Parathyroid adenoma (tissue), 2 donors: ENCODE measurements around the gene CENPC.
A peak's percentile ranks its signal among the peaks of the same experiment; 100 is the strongest.

Experiments used
- H2AFZ ChIP-seq: fragments of 300-600 bp; sonication (generic); one replicate; pipeline ENCODE4 v1.7.0; 2017; ENCODE audit warnings: antibody characterized with exemption, mild to moderate bottlenecking
- H3K27ac ChIP-seq: fragments of 300-600 bp; sonication (generic); one replicate; pipeline ENCODE4 v1.7.0; 2017
- H3K27me3 ChIP-seq: fragments of 300-600 bp; sonication (generic); one replicate; pipeline ENCODE4 v1.7.0; 2017; ENCODE audit warnings: low read length; ENCODE audit not compliant: control insufficient read depth, insufficient read depth
- H3K36me3 ChIP-seq: fragments of 300-600 bp; sonication (generic); one replicate; pipeline ENCODE4 v1.7.0; 2017; ENCODE audit warnings: low read length; ENCODE audit not compliant: control insufficient read depth, insufficient read depth
- H3K4me1 ChIP-seq: fragments of 300-600 bp; sonication (generic); one replicate; pipeline ENCODE4 v1.7.0; 2017; ENCODE audit warnings: control low read depth
- H3K4me2 ChIP-seq: fragments of 300-600 bp; sonication (generic); one replicate; pipeline ENCODE4 v1.7.0; 2017; ENCODE audit warnings: low read length
- H3K4me3 ChIP-seq: fragments of 300-600 bp; sonication (generic); one replicate; pipeline ENCODE4 v1.7.0; 2017; ENCODE audit warnings: low read depth, low read length
- H3K79me2 ChIP-seq: fragments of 300-600 bp; sonication (generic); one replicate; pipeline ENCODE4 v1.7.0; 2017; ENCODE audit warnings: control low read depth
- H3K9ac ChIP-seq: fragments of 300-600 bp; sonication (generic); one replicate; pipeline ENCODE4 v1.7.0; 2017; ENCODE audit warnings: mild to moderate bottlenecking
- H3K9me3 ChIP-seq: fragments of 300-600 bp; sonication (generic); one replicate; pipeline ENCODE4 v1.7.0; 2017; ENCODE audit warnings: low read length; ENCODE audit not compliant: control insufficient read depth
- TF ChIP-seq, protein P1 (sequence below): fragments of 300-600 bp; sonication (generic); IDR thresholded peaks from one replicate; pipeline ENCODE4 v1.7.0; 2017; ENCODE audit warnings: antibody characterized with exemption, mild to moderate bottlenecking
- donor health status: primary hyperparathyroidism.

CENPC gene

DNA sequence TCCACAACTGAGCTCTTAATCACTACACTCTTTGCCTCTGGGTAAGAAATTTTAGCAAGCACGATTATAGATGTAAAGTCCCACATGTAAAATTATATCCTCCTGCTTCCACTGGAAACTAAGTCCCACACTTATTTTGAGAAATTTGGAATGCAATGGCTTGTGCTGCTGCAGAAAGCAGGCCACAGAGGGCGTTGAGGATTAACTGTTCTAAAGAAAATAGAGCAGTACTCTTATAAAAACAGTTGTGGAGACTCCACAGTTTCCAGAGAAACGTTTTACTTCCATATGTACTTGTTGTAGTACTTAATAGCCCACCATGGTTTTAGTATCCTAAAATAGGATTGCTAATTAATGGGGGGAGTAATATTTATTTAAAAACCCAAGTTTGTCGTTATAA lies 1.7 kb upstream of the CENPC start:
- H3K4me1 ChIP-seq = no peaks in the 10 kb centered on the region
- H2AFZ ChIP-seq = no peak overlapping the region
- H3K9ac ChIP-seq = no peak overlapping the region
- no peaks in the 10 kb centered on the region for H3K27me3 ChIP-seq
- no peak overlapping the region for H3K27ac ChIP-seq
- no peaks in the 10 kb centered on the region for H3K9me3 ChIP-seq
- H3K36me3 ChIP-seq = no peaks in the 10 kb centered on the region
- TF ChIP-seq, protein P1, sequence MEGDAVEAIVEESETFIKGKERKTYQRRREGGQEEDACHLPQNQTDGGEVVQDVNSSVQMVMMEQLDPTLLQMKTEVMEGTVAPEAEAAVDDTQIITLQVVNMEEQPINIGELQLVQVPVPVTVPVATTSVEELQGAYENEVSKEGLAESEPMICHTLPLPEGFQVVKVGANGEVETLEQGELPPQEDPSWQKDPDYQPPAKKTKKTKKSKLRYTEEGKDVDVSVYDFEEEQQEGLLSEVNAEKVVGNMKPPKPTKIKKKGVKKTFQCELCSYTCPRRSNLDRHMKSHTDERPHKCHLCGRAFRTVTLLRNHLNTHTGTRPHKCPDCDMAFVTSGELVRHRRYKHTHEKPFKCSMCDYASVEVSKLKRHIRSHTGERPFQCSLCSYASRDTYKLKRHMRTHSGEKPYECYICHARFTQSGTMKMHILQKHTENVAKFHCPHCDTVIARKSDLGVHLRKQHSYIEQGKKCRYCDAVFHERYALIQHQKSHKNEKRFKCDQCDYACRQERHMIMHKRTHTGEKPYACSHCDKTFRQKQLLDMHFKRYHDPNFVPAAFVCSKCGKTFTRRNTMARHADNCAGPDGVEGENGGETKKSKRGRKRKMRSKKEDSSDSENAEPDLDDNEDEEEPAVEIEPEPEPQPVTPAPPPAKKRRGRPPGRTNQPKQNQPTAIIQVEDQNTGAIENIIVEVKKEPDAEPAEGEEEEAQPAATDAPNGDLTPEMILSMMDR = no peak
- no peak overlapping the region for H3K4me2 ChIP-seq
- no peak overlapping the region for H3K4me3 ChIP-seq
- no peaks in the 10 kb centered on the region for H3K79me2 ChIP-seq

DNA sequence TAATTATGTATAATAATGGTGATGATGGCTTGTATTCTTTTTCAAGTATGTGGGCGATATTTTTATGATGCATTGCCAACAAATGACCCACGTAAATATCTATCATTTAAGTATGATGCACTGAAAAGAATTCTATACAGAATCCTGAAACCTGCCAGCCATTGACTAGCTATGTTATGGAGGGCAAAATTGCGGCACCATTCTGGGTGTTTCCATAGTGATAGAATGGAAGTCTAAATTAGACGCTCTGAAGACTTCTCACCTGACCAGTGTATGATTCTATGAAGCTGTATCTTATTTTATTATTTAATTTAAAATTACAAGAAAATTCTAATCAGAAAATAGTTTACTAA lies 677 bp upstream of the CENPC start:
- peak overlapping the region; percentile 39 for H3K27ac ChIP-seq
- no peaks in the 10 kb centered on the region for H3K27me3 ChIP-seq
- no peaks in the 10 kb centered on the region for H3K4me1 ChIP-seq
- peak overlapping the region; percentile 57 for H3K4me2 ChIP-seq
- no peak overlapping the region for H3K9ac ChIP-seq
- H3K4me3 ChIP-seq = peak overlapping the region; percentile 56
- H2AFZ ChIP-seq = peak overlapping the region; percentile 84
- no peaks in the 10 kb centered on the region for H3K79me2 ChIP-seq
- no peaks in the 10 kb centered on the region for H3K9me3 ChIP-seq
- TF ChIP-seq, protein P1 = no peak
- no peaks in the 10 kb centered on the region for H3K36me3 ChIP-seq

DNA sequence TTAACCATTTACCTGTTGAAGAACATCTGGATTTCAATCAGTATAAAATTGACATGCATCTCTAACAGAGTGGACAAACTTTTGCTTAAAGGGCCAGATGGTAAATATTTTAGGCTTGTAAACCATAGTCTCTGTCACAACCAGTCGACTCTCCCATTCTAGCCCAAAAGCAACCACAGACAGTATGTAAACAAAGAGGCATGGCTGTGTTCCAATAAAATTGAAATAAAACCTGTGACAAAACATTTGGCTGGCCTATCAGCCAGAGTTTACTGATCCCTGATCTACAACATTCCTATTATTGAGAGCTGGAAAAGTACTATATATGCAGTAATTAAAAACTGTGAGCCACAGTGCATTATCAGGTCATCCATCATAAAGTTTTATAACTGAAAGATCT lies 3.2 kb downstream of the CENPC start:
- Histone ChIP-seq H2AFZ (no peak overlapping the region), H3K4me1 (no peaks in the 10 kb centered on the region), H3K4me3 (no peak overlapping the region), H3K27me3 (no peaks in the 10 kb centered on the region), H3K36me3 (no peaks in the 10 kb centered on the region), H3K4me2 (no peak overlapping the region), H3K9me3 (no peaks in the 10 kb centered on the region), H3K79me2 (no peaks in the 10 kb centered on the region), H3K27ac (no peak overlapping the region), H3K9ac (no peak overlapping the region)
- TF ChIP-seq, protein P1 = no peak

DNA sequence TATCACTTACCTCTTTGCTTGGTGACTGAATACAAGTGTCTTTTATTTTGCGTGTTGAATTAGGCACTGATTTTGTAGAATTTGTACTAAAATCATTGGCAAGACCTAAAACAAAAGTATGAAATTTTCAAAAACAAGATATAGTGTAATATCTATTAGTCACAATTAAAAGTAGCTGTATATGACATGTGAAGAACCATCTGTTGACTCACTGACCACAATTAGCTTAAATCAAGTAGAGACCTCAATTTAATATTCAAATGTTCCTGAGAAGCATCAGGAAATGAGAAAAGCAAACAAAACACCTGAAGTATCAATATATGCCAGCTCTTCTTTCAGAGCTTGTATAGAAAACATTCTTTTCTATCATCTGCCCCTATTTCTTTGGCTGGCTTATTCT lies 5.5 kb downstream of the CENPC start:
- Histone ChIP-seq H3K27ac (no peak overlapping the region), H2AFZ (no peak overlapping the region), H3K4me3 (no peak overlapping the region), H3K9me3 (no peaks in the 10 kb centered on the region), H3K4me1 (no peaks in the 10 kb centered on the region), H3K9ac (no peak overlapping the region), H3K27me3 (no peaks in the 10 kb centered on the region), H3K36me3 (no peaks in the 10 kb centered on the region), H3K79me2 (no peaks in the 10 kb centered on the region), H3K4me2 (no peak overlapping the region)
- TF ChIP-seq, protein P1 = no peak

DNA sequence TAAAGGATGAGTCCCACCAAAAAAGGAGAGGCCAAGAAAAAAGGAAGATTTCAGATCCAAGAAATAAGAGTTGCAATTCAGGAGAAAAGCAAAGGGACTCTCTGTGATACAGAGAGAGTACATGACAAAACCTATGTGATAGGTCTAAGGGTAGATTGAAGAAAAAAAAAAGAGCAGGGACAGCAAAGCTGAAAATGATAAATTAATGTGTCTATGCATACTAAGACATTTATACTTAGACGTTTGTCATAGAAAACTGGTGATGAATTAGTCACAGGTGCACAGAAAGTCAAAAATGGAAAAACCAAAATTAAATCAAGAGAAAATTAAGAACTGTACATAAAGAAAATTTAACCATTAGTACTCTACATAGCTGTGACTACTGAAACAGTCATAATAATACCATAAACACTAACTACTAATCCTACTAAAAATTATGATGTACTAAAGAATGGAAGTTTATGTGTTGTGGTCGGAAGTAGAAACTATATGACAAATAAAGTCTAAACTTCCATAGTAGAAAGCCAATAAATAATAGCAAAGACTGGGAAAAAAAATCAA lies 9.9 kb downstream of the CENPC start:
- H3K27me3 ChIP-seq = no peaks in the 10 kb centered on the region
- no peak overlapping the region for H3K9ac ChIP-seq
- no peak overlapping the region for H2AFZ ChIP-seq
- no peaks in the 10 kb centered on the region for H3K79me2 ChIP-seq
- H3K9me3 ChIP-seq = no peaks in the 10 kb centered on the region
- no peaks in the 10 kb centered on the region for H3K36me3 ChIP-seq
- no peak overlapping the region for H3K4me2 ChIP-seq
- TF ChIP-seq, protein P1 = no peak
- H3K4me3 ChIP-seq = no peak overlapping the region
- no peaks in the 10 kb centered on the region for H3K4me1 ChIP-seq
- H3K27ac ChIP-seq = no peak overlapping the region
